Endothelial cell of umbilical vein (primary cell): ENCODE data around the gene RAPGEF4. TPM values are rescaled to one million over a fixed set of nuclear protein-coding genes. Genes with fewer than 3 reads are reported as not detected.
A peak's percentile ranks its signal among the peaks of the same experiment; 100 is the strongest.

Experiments used
- BruUV-seq: library from RNA; stranded (reverse); fragments of 400-500 nt; replicated peaks from 2 replicates; lab custom pipeline; 2021; lab: Mats Ljungman, UMichigan
- CTCF ChIA-PET: fragments of 300-600, 350-600 bp; sonication (Branson Sonifier 250); formaldehyde crosslinking; loops from one replicate; lab custom pipeline; 2021; ENCODE audit warnings: antibody characterized with exemption, inconsistent platforms; lab: Charles Lee
- POLR2A ChIA-PET: fragments of 300-600, 350-600 bp; sonication (Branson Sonifier 250); formaldehyde crosslinking; loops from one replicate; lab custom pipeline; 2021; ENCODE audit warnings: antibody characterized with exemption, inconsistent platforms; lab: Charles Lee
- DNase-seq: peaks from one replicate; pipeline ENCODE4 v3.0.0-alpha.2; 2011; ENCODE audit warnings: low read depth, low spot score
- FAIRE-seq: peaks from 2 replicates; lab custom pipeline; 2011; peaks lifted over from hg19 to GRCh38; lab: Jason Lieb, UNC
- H2AFZ ChIP-seq: 2 replicates; pipeline ENCODE4 v1.6.0; 2012; ENCODE audit warnings: low read depth, low read length, control low read depth, inconsistent platforms
- H3K27ac ChIP-seq: 2 replicates; pipeline ENCODE4 v1.5.1; 2011; ENCODE audit warnings: low read depth, mild to moderate bottlenecking, control low read depth, low read length, moderate library complexity; ENCODE audit not compliant: insufficient read depth
- H3K27me3 ChIP-seq, 2 experiments: 2 replicates each; pipeline versions ENCODE4 v1.6.0 to v1.6.1; 2011; ENCODE audit warnings: low read length in 2 of 2, mixed read lengths in 1 of 2; ENCODE audit not compliant: control insufficient read depth in 2 of 2, insufficient read depth in 2 of 2
- H3K36me3 ChIP-seq, 2 experiments: 2 replicates in 1 of 2; 3 replicates in 1 of 2; pipeline ENCODE4 v1.5.1; 2011; ENCODE audit warnings: low read length in 2 of 2, mild to moderate bottlenecking in 1 of 2, moderate library complexity in 1 of 2; ENCODE audit not compliant: control insufficient read depth in 2 of 2, insufficient read depth in 2 of 2; ENCODE audit errors: extremely low read depth in 1 of 2
- H3K4me1 ChIP-seq: 3 replicates; pipeline ENCODE4 v1.5.1; 2011; ENCODE audit warnings: mild to moderate bottlenecking, low read length; ENCODE audit not compliant: control insufficient read depth, insufficient read depth; ENCODE audit errors: extremely low read depth
- H3K4me2 ChIP-seq: 2 replicates; pipeline ENCODE4 v1.6.1; 2011; ENCODE audit warnings: low read length, control low read depth, mixed read lengths; ENCODE audit not compliant: insufficient read depth
- H3K4me3 ChIP-seq, 3 experiments: fragments of 200-600 bp in 1 of 3; sonication (generic), shearing (Covaris generic) in 1 of 3; replicated peaks in 1 of 3; 2 replicates each; pipeline ENCODE4 v1.5.1; 2011 to 2016; ENCODE audit warnings: control low read depth in 3 of 3, low read length in 3 of 3, mild to moderate bottlenecking in 2 of 3, inconsistent platforms in 1 of 3, low read depth in 1 of 3, moderate library complexity in 1 of 3; ENCODE audit not compliant: insufficient read depth in 1 of 3
- H3K79me2 ChIP-seq: 2 replicates; pipeline ENCODE4 v1.6.0; 2012; ENCODE audit warnings: low read length, inconsistent platforms; ENCODE audit not compliant: control insufficient read depth, insufficient read depth
- H3K9ac ChIP-seq: replicated peaks from 2 replicates; pipeline ENCODE3; 2011; ENCODE audit warnings: low read length, control low read depth; ENCODE audit not compliant: insufficient read depth; ENCODE audit errors: extremely low read depth
- H3K9me1 ChIP-seq: replicated peaks from 3 replicates; pipeline ENCODE4 v1.6.0; 2011; ENCODE audit warnings: mild to moderate bottlenecking, low read length; ENCODE audit not compliant: control insufficient read depth, insufficient read depth; ENCODE audit errors: extremely low read depth
- H3K9me3 ChIP-seq: replicated peaks from 2 replicates; pipeline ENCODE4 v1.5.1; 2012; ENCODE audit warnings: low read length, inconsistent platforms; ENCODE audit not compliant: control insufficient read depth, insufficient read depth
- H4K20me1 ChIP-seq: replicated peaks from 2 replicates; pipeline ENCODE3; 2011; ENCODE audit warnings: mild to moderate bottlenecking, low read length; ENCODE audit not compliant: control insufficient read depth, insufficient read depth; ENCODE audit errors: extremely low read depth
- CTCF ChIP-seq, 2 donors: IDR thresholded peaks; 1 replicate in 1 of 2; 2 replicates in 1 of 2; pipeline ENCODE4 v1.5.1; 2011; ENCODE audit warnings: low read length in 2 of 2, mild to moderate bottlenecking in 2 of 2, moderate library complexity in 2 of 2, control low read depth in 1 of 2, inconsistent platforms in 1 of 2, low read depth in 1 of 2; ENCODE audit not compliant: insufficient read depth in 1 of 2; ENCODE audit errors: extremely low read depth in 1 of 2
- EZH2 ChIP-seq: IDR thresholded peaks from 2 replicates; pipeline ENCODE4 v1.6.1; 2012; ENCODE audit warnings: borderline replicate concordance, low read depth, mild to moderate bottlenecking, moderate library complexity, low read length, inconsistent platforms; ENCODE audit not compliant: severe bottlenecking
- FOS ChIP-seq: IDR thresholded peaks from 2 replicates; pipeline ENCODE4 v1.6.1; 2011; ENCODE audit warnings: mild to moderate bottlenecking, low read length, moderate library complexity, borderline replicate concordance; ENCODE audit not compliant: insufficient read depth
- GATA2 ChIP-seq: IDR thresholded peaks from 2 replicates; pipeline ENCODE4 v1.7.0; 2011; ENCODE audit warnings: low read depth, mild to moderate bottlenecking, moderate library complexity, mixed read lengths, low read length; ENCODE audit not compliant: insufficient read length, insufficient read depth
- JUN ChIP-seq: IDR thresholded peaks from 2 replicates; pipeline ENCODE4 v1.6.1; 2011; ENCODE audit warnings: borderline replicate concordance, low read depth; ENCODE audit not compliant: insufficient read length, insufficient read depth
- MAX ChIP-seq: IDR thresholded peaks from 2 replicates; pipeline ENCODE4 v1.6.1; 2011; ENCODE audit not compliant: insufficient read depth, insufficient read length
- MYC ChIP-seq: IDR thresholded peaks from one replicate; pipeline ENCODE4 v1.6.1; 2011; ENCODE audit warnings: mild to moderate bottlenecking, low read depth, low read length
- POLR2A ChIP-seq: IDR thresholded peaks from 2 replicates; pipeline ENCODE4 v1.6.1; 2012; ENCODE audit warnings: low read depth, mild to moderate bottlenecking, control low read depth, low read length
- POLR2AphosphoS5 ChIP-seq: IDR thresholded peaks from 2 replicates; pipeline ENCODE4 v1.6.1; 2012; ENCODE audit warnings: low read depth, mild to moderate bottlenecking, control low read depth, low read length, moderate library complexity; ENCODE audit not compliant: insufficient read depth
- dilution Hi-C: fragments of 300-500 bp; cut with MboI; formaldehyde crosslinking; loops from one replicate; pipeline ENCODE4 v1.15.0; 2019; ENCODE audit warnings: low sequenced_read_pairs; ENCODE audit not compliant: extremely low pct_ligation_motif_present
- intact Hi-C: fragments of 100-400 bp; cut with micrococcal nuclease; formaldehyde crosslinking; loops from one replicate; pipeline ENCODE4 v1.10.0; 2022
- polyA plus RNA-seq, 4 experiments: library from polyadenylated mRNA; depleted of rRNA in 3 of 4; stranded (reverse) in 3 of 4; unstranded in 1 of 4; fragments of >200 nt; gene quantifications; 2 replicates each; pipeline versions ENCODE4 v1.2.1 to v1.2.3, GENCODE V29; 2011 to 2012; ENCODE audit warnings: missing spikeins in 1 of 4
- total RNA-seq: library from RNA; stranded (reverse); gene quantifications from 2 replicates; pipeline ENCODE4 v1.2.3, GENCODE V29; 2021

RAPGEF4 gene
- total and polyA plus RNA-seq, 2 donors (not counting 3 experiments of a cell fraction or from before 2014, with no cell fraction given) = 7.2 to 9.2 TPM

- Histone ChIP-seq H3K4me2 (no peak overlapping the region), H2AFZ (no peak overlapping the region), H3K27me3 (no peaks in the 10 kb centered on the region), H3K27ac (no peak overlapping the region), H3K79me2 (no peaks in the 10 kb centered on the region), H3K9ac (no peak overlapping the region), H3K9me1 (no peaks in the 10 kb centered on the region), H3K4me1 (no peaks in the 10 kb centered on the region), H4K20me1 (no peaks in the 10 kb centered on the region), H3K9me3 (no peaks in the 10 kb centered on the region), H3K4me3 (no peak overlapping the region), H3K36me3 (peaks cover 0 to under 1% of the 10 kb centered on the region in 2 experiments)
- peak; percentile 31 for FAIRE-seq
- dilution Hi-C loops (loop anchor here (25.0 kb wide), 1 partner anchor 194 kb away; no protein-coding TSS in a partner anchor), intact Hi-C loops (no loop called here)
- peak; percentile 37 for DNase-seq
- no peak for TF ChIP-seq MAX
- no peak for TF ChIP-seq MYC
- TF ChIP-seq JUN = no peak
- TF ChIP-seq EZH2 = no peak
- no peak for TF ChIP-seq POLR2A
- TF ChIP-seq GATA2 = no peak
- TF ChIP-seq POLR2AphosphoS5 = no peak
- no peak for TF ChIP-seq FOS
- TF ChIP-seq CTCF (IDR thresholded peaks at IDR 0.05; ENCODE audit: extremely low read depth in 1 of 2, insufficient read depth in 1 of 2, low read depth in 1 of 2, low read length in 2 of 2) = no peak
- ChIA-PET POLR2A (no interaction called here), CTCF (interaction anchor here (0.9 to 2.6 kb wide), 4 partner anchors 10 to 204 kb away, joined by 3 to 24 read pairs (median 8); no protein-coding TSS in a partner anchor)
- no TSS peak for BruUV-seq
Observed at GRCh38 chr2:173017646-173018420, 282.2 kb downstream of the RAPGEF4 start.
